Ureter (tissue), 1 donor: ENCODE results near the gene ECI2. TPM values are rescaled to one million over a fixed set of nuclear protein-coding genes. Genes with fewer than 3 reads are reported as not detected.
"Not testable (repeated sequence)": the region's sequence is repeated elsewhere in the genome, so short reads cannot be mapped to it uniquely, and the experiment has no call there.

Experiments used
- DNase-seq: peaks from one replicate; pipeline ENCODE4 v3.0.0-alpha.2; 2020; ENCODE audit warnings: low spot score
- total RNA-seq: library from RNA; stranded (reverse); gene quantifications from one replicate; pipeline ENCODE4 v1.2.4, GENCODE V29; 2023
- donor health status: DM: yes; HTN: yes; CAD: no.

Gene ECI2
- total RNA-seq, 1 donor from 2014 or later, result 25.4 TPM

- DNase-seq, result no peak
These were observed 32.6 kb downstream of the ECI2 start for GRCh38 chr6:4102687-4103244.

- DNase-seq, result no peak
These were observed 34.1 kb downstream of the ECI2 start for GRCh38 chr6:4101298-4101697.

- DNase-seq, result no peak
These were observed 34.7 kb downstream of the ECI2 start for GRCh38 chr6:4100655-4101054.

GRCh38 chr6:4093288-4093687 is 42.1 kb downstream of the ECI2 start:
- no peak for DNase-seq

GRCh38 chr6:4091941-4092340 is 43.4 kb downstream of the ECI2 start:
- no peak for DNase-seq

GRCh38 chr6:4090043-4090442 is 45.3 kb downstream of the ECI2 start:
- DNase-seq, result not testable (repeated sequence)

- no peak for DNase-seq
These were observed 46.7 kb downstream of the ECI2 start for GRCh38 chr6:4088704-4089103.

- no peak for DNase-seq
These were observed 50.1 kb downstream of the ECI2 start for GRCh38 chr6:4085332-4085700.

GRCh38 chr6:4084444-4085331 is 50.7 kb downstream of the ECI2 start:
- no peak for DNase-seq

- DNase-seq, result no peak
These were observed 56.5 kb downstream of the ECI2 start, which contains the start of gene FAM217A for GRCh38 chr6:4078691-4079471. TSS of gene FAM217A (minus strand) at chr6:4079137. CDS start at chr6:4077414, 1,723 bp downstream.

GRCh38 chr6:4074478-4075235 is 60.7 kb downstream of the ECI2 start:
- no peak for DNase-seq

- DNase-seq, result no peak
These were observed 64.0 kb downstream of the ECI2 start for GRCh38 chr6:4071330-4071729.

- DNase-seq, result no peak
These were observed 66.2 kb downstream of the ECI2 start for GRCh38 chr6:4069199-4069598.

- no peak for DNase-seq
These were observed 67.7 kb downstream of the ECI2 start for GRCh38 chr6:4067673-4068072.

GRCh38 chr6:4066029-4066755 is 69.2 kb downstream of the ECI2 start:
- no peak for DNase-seq

Other genes with a start within 250 kb of the ECI2 start
- gene FAM217A, start 56.4 kb downstream of the ECI2 start, total RNA-seq, result not detected